Measurements from ENCODE around the gene ELMOD1. TPM values are rescaled to one million over a fixed set of nuclear protein-coding genes. Genes with fewer than 3 reads are reported as not detected.

Gene ELMOD1
- total RNA-seq, 1 donor from 2014 or later: 3.9 TPM

DNA sequence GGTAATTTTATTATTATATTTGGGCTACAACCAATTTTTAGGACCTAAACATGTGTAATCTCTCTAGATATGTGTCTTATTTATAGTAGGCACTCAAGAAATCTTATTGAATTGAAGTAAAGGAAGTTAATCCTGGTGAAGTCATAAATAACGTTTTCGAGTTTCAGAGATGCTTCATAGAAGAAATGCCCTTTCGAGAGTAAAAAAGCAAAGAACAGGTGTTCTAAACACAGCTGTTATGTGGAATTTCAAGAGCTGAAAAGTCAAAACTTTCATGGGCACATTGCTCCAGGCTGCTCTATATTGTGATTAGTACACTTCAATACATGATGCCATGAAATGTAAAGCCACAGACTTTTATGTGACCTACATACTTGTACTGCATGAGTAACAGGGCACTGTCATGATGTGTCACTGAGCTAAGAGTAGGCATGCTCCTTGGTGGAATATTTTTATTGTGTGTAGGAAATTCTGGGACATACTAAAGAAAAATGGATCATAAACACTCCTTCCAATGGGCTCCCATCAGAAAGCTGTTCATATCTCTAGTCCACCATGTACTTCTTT lies 7.2 kb upstream of the ELMOD1 start:
- no peak for DNase-seq

DNA sequence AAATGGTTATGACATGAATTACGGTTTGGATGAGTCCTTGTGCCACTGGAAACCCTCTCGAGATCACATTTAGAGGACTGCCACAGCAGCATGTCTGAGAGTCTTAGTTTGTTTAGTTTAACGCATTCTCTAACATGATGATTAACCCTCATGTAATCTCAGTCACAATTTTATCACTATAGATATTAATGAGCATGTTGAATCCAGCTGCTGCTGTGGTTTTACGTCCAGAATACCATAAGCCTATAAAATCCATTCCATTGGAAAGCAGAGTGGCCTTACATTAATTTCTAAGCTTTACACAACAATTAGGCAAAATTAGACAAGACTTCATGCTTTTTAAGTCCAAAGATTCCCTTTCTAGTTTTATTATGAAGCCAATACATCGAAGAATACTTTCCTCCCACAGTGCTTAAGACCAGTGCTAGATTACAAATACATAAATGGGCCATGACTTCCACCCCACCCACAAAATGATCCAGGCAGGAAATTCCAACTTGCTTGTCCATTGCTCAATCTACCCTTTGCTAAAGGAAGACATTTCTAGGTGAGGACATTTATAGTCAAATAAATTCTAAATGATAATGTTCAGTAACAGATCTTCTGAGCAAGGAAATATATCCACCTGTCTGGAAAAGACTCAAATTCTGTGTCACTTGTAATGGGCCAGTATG lies 3.5 kb upstream of the ELMOD1 start:
- DNase-seq: no peak

DNA sequence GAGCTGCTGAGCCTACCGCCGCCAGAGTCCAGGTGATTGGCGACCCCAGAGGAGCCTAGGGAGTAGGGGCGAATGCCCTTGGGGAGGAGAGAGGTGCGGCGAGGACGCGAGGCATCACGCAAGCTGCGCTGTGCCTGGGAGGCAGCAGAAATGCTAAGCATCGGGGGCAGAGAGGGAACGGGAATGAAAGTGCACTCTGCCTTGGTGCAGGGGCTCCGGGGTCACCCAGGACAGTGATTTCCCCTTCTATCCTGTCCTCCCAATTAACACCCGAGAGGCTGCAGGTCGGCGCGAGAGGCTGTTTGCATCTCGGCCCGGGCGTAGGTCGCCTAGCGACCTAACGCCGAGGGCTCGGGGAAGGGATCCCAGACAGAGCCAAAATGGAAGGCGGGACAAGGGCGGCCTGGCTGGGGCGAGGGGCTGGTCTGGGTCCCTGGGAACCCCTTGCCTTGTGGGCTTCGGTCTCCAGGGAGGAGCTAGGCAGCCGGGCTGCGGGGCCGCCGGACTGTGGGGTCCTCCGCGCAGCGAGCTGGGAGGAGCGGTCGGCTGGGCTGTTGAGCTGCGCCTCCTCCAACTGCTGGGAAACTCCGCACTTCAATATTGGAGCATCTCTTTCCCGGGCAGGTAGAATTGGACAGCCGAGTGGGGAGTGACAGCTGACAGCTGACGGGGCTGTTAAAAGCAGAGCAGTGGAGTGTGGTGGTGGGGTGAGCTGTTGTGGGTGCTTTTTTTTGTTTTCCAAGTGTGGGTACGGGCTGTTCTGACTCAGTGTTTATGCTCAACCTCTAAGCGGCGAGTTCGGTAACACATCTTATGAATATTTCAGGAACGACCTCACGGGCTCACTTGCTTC lies 657 bp downstream of the ELMOD1 start:
- no peak for DNase-seq

DNA sequence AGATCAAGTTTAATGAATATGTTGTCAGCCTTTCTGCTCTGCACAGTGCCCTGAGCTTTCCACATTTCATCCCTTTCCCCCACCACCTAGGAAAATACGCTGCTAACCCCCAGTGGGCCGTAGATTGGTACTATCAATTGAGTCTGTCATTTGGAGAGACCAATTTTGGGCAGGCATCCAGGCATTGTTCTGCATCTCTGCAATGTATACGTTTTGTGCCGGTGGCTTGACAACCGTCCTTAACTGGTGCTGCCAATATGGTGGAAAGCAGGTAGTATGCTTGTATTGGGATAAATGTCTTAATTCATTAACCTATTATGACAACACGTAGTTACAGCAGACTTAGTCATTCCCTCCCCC lies 1.3 kb downstream of the ELMOD1 start:
- no peak for DNase-seq

- no peak for DNase-seq
Measured at GRCh38 chr11:107592813-107593212, 1.9 kb downstream of the ELMOD1 start.

DNA sequence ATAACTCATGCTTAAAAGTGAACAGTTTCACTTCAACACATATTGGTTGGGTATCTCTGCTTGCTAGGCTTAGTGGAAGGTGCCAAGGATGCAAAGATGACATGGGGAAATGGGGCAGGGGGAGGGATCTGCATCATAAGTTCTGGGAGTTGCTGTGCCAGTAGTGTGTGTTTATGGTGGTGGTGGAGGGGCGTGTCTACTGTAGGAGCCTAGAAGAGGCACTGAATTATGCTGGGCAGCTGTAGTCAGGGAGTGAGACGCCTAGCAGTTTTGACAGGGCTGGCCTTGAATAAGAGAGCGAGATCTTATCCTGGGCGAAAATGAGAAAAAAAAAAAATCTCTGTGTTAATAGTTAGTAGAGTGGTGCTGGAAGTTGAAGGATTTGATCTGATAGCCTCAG lies 3.0 kb downstream of the ELMOD1 start:
- DNase-seq: no peak

GRCh38 chr11:107594736-107595135 lies 3.8 kb downstream of the ELMOD1 start:
- no peak for DNase-seq

- DNase-seq: no peak
Measured at GRCh38 chr11:107598225-107599139, 7.5 kb downstream of the ELMOD1 start.

- DNase-seq: no peak
Measured at GRCh38 chr11:107605061-107606006, 14.4 kb downstream of the ELMOD1 start.

GRCh38 chr11:107606141-107606540 lies 15.2 kb downstream of the ELMOD1 start:
- DNase-seq: no peak

- no peak for DNase-seq
Measured at GRCh38 chr11:107608809-107609208, 17.9 kb downstream of the ELMOD1 start.

DNA sequence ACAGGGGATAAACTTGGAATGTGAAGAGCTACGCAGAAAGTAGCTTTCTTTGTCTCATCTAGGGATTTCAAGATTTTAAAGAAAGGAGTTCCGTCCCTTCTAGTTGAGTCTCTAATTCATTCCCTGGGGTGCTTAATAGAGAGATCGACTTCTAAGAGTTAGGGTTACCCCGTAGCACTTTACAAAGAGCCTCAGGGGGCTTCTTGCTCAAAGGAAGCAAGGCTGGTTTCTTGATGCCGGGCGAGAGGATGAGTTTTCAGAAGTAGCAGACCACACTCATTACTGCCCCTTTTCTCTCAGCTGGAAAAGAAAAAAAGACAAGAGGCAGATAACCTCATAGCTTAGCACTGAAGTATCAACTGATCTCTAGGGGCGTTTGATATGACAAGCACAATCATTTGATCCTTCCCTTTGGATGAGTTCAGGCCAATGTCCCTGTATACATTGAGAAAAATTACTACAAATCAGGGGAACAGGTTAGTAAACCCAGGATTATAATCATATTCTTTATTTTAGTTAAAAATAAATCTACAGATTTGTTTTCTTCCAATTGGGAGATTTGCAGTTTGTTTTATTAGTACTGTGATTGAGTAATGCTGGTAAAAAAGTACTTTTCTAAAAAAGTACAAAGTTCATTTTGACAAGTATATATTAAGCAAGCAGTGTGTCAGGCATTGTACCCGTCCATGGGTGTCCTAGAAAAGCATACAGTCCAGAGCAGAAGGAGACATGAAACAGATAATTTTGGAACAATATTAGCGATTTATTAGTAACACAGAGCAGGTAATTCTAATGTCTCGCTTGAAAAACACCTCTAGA lies 18.7 kb downstream of the ELMOD1 start:
- no peak for DNase-seq

- DNase-seq: no peak
Measured at GRCh38 chr11:107612445-107612844, 21.5 kb downstream of the ELMOD1 start.

GRCh38 chr11:107619926-107620325 lies 29.0 kb downstream of the ELMOD1 start:
- DNase-seq: no peak

GRCh38 chr11:107621081-107621480 lies 30.1 kb downstream of the ELMOD1 start:
- DNase-seq: no peak

GRCh38 chr11:107623183-107623582 lies 32.2 kb downstream of the ELMOD1 start:
- DNase-seq: no peak

DNA sequence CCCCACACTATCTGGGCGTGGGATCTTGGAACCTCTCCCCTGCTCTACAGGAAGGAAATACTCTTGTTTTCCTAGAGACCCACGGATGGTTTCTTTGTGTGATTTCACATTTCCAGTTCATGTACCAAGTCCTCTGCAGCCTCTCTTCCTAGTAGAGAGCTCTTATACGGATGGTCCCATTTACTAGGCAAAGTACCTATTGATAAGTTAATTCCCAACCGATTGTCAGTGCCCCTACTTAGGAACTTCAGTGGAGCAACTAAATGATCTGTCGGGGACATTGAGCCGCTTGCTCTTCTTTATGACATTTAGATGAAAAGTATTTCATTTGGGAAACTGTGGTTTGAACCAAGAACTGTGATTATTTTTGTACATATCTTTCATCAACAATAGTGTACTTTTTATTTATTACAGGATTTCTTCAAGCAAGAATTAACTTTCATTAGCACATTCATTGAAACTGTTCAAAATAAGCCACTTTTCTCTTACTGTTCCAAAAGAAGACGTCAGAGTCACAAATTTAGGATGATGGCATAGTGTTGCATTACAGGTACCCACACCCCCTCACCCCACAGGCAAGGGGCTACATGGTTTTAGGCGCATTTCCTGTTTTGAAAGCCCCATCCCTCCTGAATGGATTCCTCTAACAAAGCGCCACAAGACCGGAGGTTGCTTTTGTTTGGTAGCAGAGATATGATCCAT lies 34.2 kb downstream of the ELMOD1 start:
- no peak for DNase-seq

GRCh38 chr11:107625685-107625989 lies 34.7 kb downstream of the ELMOD1 start:
- no peak for DNase-seq

- no peak for DNase-seq
Measured at GRCh38 chr11:107631043-107631442, 40.1 kb downstream of the ELMOD1 start.

GRCh38 chr11:107631931-107632330 lies 41.0 kb downstream of the ELMOD1 start:
- DNase-seq: no peak
